SKM-1 (cell line): ENCODE measurements around the gene VASH2.
"Not testable (repeated sequence)": the region's sequence is repeated elsewhere in the genome, so short reads cannot be mapped to it uniquely, and the experiment has no call there.

ENCODE experiments used
- DNase-seq: peaks from one replicate; lab custom pipeline; 2025; ENCODE audit not compliant: unreplicated experiment; lab: John Stamatoyannopoulos, UW

Gene VASH2

DNA sequence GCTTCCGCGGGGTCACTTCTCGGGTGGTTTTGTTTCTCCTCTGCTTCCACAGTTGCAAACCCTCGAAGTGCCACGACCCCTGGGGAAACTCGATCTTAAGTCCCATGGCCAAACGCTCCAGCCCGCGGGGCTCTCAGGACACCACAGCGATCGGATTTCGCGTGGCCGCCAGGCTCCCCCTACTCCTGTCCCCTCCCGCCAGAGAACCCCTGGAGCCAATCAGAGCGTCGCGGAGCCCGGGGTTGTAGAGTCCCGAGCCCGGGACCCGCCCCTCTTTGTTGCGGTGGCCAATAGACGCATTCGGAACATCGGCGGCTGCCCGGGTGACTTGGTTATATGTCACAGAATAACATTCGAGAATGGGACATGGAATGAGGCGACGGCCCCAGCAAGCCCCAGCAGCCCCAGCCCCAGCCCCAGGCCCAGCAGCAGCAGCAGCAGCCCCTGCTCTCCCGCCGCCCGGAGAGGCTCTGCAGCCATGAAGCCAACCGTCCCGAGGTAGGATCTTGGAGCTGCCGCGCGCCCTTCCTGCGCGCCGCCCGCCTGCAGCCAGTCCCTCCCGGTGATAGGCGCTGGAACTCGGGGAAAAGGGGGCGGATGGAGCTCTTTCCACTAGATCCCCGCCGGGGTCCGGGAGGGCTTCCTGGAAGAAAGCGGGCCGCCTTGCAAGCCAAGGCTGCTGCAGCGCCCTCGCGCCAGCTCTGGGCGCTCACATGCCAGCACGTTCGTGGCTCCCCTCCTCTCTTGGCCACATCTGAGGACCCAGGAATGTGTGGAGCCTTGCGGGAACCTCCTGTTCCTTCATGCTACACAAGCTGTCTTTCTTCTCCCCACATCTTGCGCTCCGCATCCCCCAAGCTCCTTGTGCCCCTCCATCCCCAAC is at the start of gene VASH2:
Gene VASH2, plus strand, starts transcription at position 299 of the 883 bp plus-strand sequence. CDS start 1,002 bp downstream, outside the sequence.
- peak; percentile 76 for DNase-seq

GRCh38 chr1:212901290-212901689 is 49.1 kb upstream of the VASH2 start:
- DNase-seq = no peak

DNA sequence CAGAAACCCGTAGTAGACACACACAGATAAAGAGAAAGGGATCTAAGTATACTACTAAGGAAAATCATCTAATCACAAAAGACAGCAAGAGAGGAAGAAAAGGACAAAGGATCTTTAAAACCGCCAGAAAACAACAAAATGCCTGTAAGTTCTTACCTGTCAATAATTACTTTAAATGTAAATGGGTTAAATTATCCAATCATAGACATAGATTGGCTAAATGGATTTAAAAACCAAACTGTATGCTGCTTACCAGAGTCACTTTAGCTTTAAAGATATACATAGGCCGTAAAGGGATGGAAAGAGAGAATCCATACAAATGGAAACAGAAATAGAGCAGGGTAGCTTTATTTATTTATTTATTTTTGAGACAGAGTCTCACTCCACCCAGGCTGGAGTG is 48.3 kb upstream of the VASH2 start:
- DNase-seq = no peak

- DNase-seq = no peak
Measured at GRCh38 chr1:212903664-212904063, 46.7 kb upstream of the VASH2 start.

GRCh38 chr1:212908071-212908470 is 42.3 kb upstream of the VASH2 start:
- DNase-seq = not testable (repeated sequence)

GRCh38 chr1:212908971-212909370 is 41.4 kb upstream of the VASH2 start:
- DNase-seq = no peak

DNA sequence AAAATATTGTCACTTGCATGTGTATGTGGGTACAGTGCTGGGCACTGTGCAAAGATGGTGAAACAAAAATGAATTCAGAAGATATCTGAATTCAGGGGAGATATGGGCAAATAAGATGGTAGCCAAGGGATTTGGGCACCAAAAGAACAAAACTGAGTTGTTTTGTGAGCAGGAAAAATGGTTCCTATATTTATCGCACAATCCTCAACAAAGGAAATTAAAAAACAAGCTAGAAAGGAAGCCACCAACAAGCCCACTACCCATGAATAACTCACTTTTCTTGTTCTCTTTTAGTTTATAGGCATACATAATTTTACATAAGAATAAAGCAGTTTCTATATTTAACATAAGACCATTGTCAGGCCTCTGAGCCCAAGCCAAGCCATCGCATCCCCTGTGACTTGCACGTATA is 40.7 kb upstream of the VASH2 start:
- DNase-seq = no peak

- DNase-seq = not testable (repeated sequence)
Measured at GRCh38 chr1:212910213-212910612, 40.1 kb upstream of the VASH2 start.

GRCh38 chr1:212913638-212914037 is 36.7 kb upstream of the VASH2 start:
- DNase-seq = not testable (repeated sequence)

DNA sequence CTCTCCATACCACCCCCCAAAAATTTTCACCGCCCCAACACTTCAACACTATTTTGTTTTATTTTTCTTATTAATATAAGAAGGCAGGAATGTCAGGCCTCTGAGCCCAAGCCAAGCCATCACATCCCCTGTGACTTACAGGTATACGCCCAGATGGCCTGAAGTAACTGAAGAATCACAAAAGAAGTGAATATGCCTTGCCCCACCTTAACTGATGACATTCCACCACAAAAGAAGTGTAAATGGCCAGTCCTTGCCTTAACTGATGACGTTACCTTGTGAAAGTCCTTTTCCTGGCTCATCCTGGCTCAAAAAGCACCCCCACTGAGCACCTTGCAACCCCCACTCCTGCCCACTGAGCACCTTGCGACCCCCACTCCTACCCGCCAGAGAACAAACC is 36.2 kb upstream of the VASH2 start:
- not testable (repeated sequence) for DNase-seq

GRCh38 chr1:212914789-212915188 is 35.6 kb upstream of the VASH2 start:
- DNase-seq = no peak

DNA sequence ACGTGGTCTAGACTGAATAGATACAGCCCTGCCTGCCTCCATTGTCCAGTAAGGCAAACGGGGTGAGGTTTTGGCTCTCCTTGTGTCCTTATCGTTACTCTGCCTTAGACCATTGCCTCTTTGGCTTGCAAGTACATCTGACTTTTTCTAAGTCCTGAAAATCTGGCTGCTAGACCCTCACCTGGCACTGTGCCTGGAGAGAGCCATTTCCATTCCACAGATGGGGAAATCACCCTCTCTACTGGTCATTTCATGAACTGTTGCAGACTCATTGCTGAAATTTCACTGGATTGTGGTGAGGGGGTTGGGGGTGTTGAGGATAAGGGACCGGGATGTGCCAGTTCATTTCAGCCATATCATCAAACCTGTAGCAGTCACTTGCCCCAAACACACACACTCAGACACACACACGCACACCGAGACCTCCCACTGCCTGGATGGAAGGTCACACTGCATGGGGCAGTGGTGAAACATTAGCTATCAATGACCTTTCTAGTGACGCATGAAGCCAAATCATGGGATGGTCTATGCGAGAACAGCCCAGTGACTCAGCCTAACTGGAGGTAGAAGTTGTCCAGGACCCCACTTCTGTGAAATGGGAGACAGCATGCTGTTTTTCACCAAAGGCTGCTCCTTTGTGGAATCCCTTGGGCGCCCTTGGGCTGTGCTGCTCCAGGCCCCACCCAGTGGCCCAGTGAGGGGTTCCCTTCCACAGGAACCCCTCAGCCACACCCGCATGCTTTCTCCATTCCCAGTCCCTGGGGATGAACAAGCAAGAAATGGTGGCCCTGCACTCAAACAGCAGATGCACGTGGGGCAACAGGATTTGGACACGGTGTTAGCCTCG is 34.9 kb upstream of the VASH2 start:
- no peak for DNase-seq

- DNase-seq = no peak
Measured at GRCh38 chr1:212916481-212917133, 33.7 kb upstream of the VASH2 start.

GRCh38 chr1:212917134-212917485 is 33.2 kb upstream of the VASH2 start:
- no peak for DNase-seq

- no peak for DNase-seq
Measured at GRCh38 chr1:212917858-212918257, 32.5 kb upstream of the VASH2 start.

- no peak for DNase-seq
Measured at GRCh38 chr1:212918824-212919223, 31.5 kb upstream of the VASH2 start.

DNA sequence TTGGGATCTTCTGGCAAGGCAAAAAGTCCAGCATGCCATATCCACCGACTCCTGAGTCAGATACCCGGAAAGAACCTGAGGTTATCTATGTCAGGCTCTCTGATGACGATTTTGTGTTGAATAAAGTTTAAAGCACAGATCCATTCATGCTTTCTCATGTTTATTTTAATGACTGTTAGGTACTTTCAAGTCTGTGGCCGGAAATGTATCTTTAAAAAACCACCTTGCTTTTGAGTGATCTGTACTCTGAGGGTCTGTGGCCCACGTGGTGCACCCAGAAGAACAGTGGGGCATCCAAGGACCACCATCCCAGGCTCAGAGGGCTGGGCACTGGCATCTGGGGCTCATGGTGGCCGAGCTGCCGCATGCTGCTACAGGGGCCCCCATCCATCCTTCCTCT is 30.1 kb upstream of the VASH2 start:
- DNase-seq = no peak

GRCh38 chr1:212920896-212921295 is 29.4 kb upstream of the VASH2 start:
- DNase-seq = peak; percentile 34

DNA sequence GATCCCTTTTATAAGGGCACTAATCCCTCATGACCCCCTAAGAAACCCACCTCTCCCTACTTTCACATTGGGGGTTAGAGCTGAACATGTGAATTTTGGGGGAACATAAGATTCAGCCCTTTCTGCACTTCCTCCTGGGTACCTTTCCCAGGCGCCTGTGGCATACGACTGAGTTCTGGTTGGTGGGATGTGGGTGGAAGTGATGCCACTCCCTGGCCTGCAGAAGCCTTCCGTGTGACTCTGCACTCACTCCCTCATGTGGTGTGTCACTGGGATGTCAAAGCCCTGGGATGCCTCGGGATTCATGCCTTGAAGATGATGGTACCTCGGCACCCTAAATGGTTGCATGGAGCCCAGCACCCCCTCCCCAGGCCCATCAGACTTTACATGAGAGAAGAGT is 28.3 kb upstream of the VASH2 start:
- no peak for DNase-seq

DNA sequence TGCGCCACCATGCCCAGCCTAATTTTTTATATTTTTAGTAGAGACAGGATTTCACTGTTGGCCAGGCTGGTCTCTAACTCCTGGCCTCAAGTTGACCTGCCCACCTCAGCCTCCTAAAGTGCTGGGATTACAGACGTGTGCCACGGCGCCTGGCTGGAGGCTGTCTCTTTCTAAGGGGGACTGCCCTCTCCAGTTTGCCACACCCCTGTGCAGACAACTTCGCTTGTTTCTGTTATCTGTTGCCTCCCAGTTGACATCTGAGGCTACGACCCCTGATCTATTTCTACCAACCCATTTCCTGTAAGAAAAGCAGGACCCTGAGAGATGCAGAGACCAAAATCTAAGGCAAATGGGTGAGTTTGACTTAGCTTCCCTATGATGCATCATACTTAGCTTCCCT is 24.0 kb upstream of the VASH2 start:
- DNase-seq = no peak
